Measurements from ENCODE around the gene SMURF1. TPM values are rescaled to one million over a fixed set of nuclear protein-coding genes. Genes with fewer than 3 reads are reported as not detected.

SMURF1 gene
- total RNA-seq, 4 donors from 2014 or later: 16.4 to 36.2 (median 24.6) TPM

DNA sequence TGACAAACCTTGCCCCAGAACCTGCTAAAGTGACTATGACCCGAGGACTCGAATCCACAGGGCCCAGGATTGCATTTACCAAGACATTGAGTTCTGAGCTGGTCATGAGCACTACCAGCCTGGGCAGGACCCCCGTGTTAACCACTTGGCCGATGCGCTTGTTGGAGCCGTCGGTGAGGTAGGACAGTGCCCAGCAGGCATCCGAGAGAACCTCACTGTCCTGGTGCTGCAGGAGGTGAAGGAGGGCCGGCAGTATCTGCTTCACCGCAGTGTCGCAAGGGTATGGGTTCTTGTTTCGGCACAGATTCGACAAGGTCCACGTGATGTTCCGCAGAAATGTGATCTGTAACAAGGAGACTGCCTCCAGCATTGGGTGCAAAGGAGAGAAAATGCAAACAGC, 44.3 kb upstream of the SMURF1 start:
- Histone ChIP-seq H3K36me3 (no peaks in the 10 kb centered on the region), H3K9me3 (no peaks in the 10 kb centered on the region), H3K4me1 (peaks cover 0 to 5% (median 0%) of the 10 kb centered on the region in 3 donors), H3K27ac (no peak overlapping the region), H3K27me3 (no peaks in the 10 kb centered on the region), H3K4me3 (no peak overlapping the region)
- intact Hi-C loops (cut with DNase I): no loop called here
- 89 to 93% methylated on average over 11 to 15 of the region's 15 CpGs for WGBS, 2 donors
- no peak for DNase-seq
- TF ChIP-seq POLR2A (IDR thresholded peaks at IDR 0.05) (no peak), CTCF (IDR thresholded peaks at IDR 0.05) (no peak)

DNA sequence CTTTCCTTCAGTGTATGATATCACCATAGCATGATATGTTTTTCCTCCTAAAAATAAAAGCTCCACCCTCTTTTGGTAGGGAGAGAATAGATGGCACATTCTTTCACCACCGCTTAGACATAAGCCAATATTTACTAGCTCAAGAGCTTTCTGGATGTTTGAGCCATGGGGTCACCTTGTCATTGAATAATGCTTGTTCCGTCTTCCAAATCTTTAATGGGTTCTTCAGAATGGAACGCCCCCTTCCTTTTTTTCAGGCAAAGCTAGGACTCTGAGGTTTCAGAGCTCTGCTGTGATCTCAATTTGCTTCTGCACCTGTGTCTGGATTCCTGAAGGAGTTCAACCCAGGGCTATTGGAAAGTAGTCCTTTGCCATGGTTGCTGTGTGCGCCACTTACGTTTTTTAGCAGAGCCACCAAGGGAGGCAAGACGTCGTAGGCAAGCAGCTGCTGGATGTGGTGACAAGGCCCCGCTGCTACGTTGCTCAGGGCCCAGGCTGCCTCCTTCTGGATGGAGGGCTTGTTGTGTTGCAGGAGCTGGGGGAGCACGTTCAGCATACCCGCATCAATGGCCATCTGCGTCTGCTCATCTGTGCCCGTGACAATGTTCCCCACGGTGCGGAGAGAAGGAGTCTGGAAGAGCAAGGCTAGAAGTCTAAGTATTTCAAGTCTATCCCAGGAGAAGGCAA, 40.8 kb upstream of the SMURF1 start:
- no peaks in the 10 kb centered on the region for H3K27me3 ChIP-seq
- H3K9me3 ChIP-seq: no peaks in the 10 kb centered on the region
- H3K4me1 ChIP-seq: no peaks in the 10 kb centered on the region
- H3K36me3 ChIP-seq: no peaks in the 10 kb centered on the region
- H3K27ac ChIP-seq: no peak overlapping the region
- TF ChIP-seq CTCF (IDR thresholded peaks at IDR 0.05) (no peak), POLR2A (IDR thresholded peaks at IDR 0.05) (no peak)
- no peak overlapping the region for H3K4me3 ChIP-seq
- WGBS, 2 donors: 72 to 74% methylated on average over 7 to 13 of the region's 15 CpGs
- intact Hi-C loops (cut with DNase I): no loop called here
- DNase-seq: no peak

- intact Hi-C loops (cut with DNase I): no loop called here
- 84 to 85% methylated on average over 8 to 12 of the region's 12 CpGs for WGBS, 2 donors
- no peaks in the 10 kb centered on the region for H3K36me3 ChIP-seq
- H3K27ac ChIP-seq: no peak overlapping the region
- no peak for DNase-seq
- no peaks in the 10 kb centered on the region for H3K9me3 ChIP-seq
- peaks cover 0 to 13% (median 4%) of the 10 kb centered on the region in 3 donors for H3K4me1 ChIP-seq
- H3K27me3 ChIP-seq: no peaks in the 10 kb centered on the region
- no peak for TF ChIP-seq POLR2A (IDR thresholded peaks at IDR 0.05)
- no peak for TF ChIP-seq CTCF (IDR thresholded peaks at IDR 0.05)
- no peak overlapping the region for H3K4me3 ChIP-seq
Measured at GRCh38 chr7:99180067-99180650, 36.3 kb upstream of the SMURF1 start.

DNA sequence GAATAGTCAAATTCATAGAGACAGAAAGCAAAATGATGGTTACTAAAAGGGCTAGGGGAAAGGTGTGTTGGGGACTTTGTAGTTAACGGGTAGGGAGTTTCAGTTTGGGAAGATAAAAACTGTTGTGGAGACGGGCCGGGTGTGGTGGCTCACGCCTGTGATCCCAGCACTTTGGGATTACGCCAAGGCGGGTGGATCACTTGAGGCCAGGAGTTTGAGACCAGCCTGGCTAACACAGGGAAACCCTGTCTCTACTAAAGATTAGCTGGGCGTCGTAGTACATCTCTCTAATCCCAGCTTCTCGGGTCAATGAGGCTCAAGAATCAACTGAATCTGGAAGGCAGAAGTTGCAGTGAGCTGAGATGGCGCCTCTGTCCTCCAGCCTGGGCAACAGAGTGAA, 33.3 kb upstream of the SMURF1 start:
- H3K27me3 ChIP-seq: no peaks in the 10 kb centered on the region
- TF ChIP-seq CTCF (IDR thresholded peaks at IDR 0.05) (no peak), POLR2A (IDR thresholded peaks at IDR 0.05) (no peak)
- no peak for DNase-seq
- peaks cover 0 to 13% (median 4%) of the 10 kb centered on the region in 3 donors for H3K4me1 ChIP-seq
- WGBS, 2 donors: 45 to 68% methylated on average over 6 to 10 of the region's 10 CpGs
- H3K36me3 ChIP-seq: no peaks in the 10 kb centered on the region
- no peak overlapping the region for H3K4me3 ChIP-seq
- peak overlapping the region in 2 of 4 donors; percentile 38 to 44 for H3K27ac ChIP-seq
- intact Hi-C loops (cut with DNase I): no loop called here
- H3K9me3 ChIP-seq: no peaks in the 10 kb centered on the region

DNA sequence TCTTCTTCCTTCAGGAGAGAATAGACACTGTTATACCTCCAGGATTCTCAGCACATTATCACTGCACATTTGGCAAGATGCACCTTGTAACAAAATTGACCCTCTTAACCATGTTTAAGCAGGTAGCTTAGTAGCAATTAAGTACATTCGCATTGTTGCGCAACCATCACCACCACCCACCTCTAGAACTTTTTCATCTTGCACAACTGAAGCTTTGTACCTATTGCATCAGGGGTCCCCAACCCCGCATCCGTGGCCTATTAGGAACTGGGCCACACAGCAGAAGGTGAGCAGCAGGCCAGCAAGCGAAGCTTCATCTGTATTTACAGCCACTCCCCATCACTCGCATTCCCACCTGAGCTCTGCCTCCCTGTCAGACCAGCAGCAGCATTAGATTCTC, 29.9 kb upstream of the SMURF1 start:
- Histone ChIP-seq H3K4me1 (peaks cover 0 to 13% (median 4%) of the 10 kb centered on the region in 3 donors), H3K36me3 (no peaks in the 10 kb centered on the region), H3K9me3 (no peaks in the 10 kb centered on the region), H3K27me3 (no peaks in the 10 kb centered on the region), H3K27ac (no peak overlapping the region), H3K4me3 (no peak overlapping the region)
- intact Hi-C loops (cut with DNase I): no loop called here
- 68% methylated on average over 6 of the region's 6 CpGs for WGBS, 2 donors
- TF ChIP-seq CTCF (IDR thresholded peaks at IDR 0.05) (no peak), POLR2A (IDR thresholded peaks at IDR 0.05) (no peak)
- DNase-seq: no peak

Measured in esophagus squamous epithelium (tissue), 5 donors.